Heart left ventricle (tissue), 16 donors: Measurements from ENCODE around the gene APEH. TPM values are rescaled to one million over a fixed set of nuclear protein-coding genes. Genes with fewer than 3 reads are reported as not detected.

Source experiments
- ATAC-seq, 4 donors: fragments of 200-7000 bp; cut with Tn5 transposase; one replicate each; pipeline ENCODE4 v1.9.1; 2020 to 2022; ENCODE audit warnings: moderate library complexity in 4 of 4, mild to moderate bottlenecking in 3 of 4, moderate number of reproducible peaks in 1 of 4
- DNase-seq, 5 donors: peaks; one replicate each; pipeline ENCODE4 v3.0.0-alpha.2; 2020
- H3K27ac ChIP-seq, 12 donors: fragments of 200-600 bp; sonication (generic) in 4 of 12; one replicate each; pipeline versions ENCODE4 v1.5.0 to v1.8.0; 2016 to 2022; ENCODE audit warnings: mild to moderate bottlenecking in 2 of 12
- H3K27me3 ChIP-seq, 9 donors: fragments of 200-600 bp; sonication (generic) in 2 of 9; one replicate each; pipeline versions ENCODE4 v1.5.1 to v1.8.0; 2016 to 2022; ENCODE audit warnings: mild to moderate bottlenecking in 3 of 9
- H3K36me3 ChIP-seq, 9 donors: fragments of 200-600 bp; sonication (generic) in 2 of 9; one replicate each; pipeline versions ENCODE4 v1.5.0 to v1.8.0; 2018 to 2022; ENCODE audit warnings: mild to moderate bottlenecking in 2 of 9
- H3K4me1 ChIP-seq, 12 donors: fragments of 200-600 bp; sonication (generic) in 4 of 12; one replicate each; pipeline versions ENCODE4 v1.5.0 to v1.8.0; 2016 to 2022; ENCODE audit warnings: mild to moderate bottlenecking in 3 of 12
- H3K4me3 ChIP-seq, 12 donors: fragments of 200-600 bp; sonication (generic) in 4 of 12; one replicate each; pipeline versions ENCODE4 v1.5.0 to v1.8.0; 2017 to 2022; ENCODE audit warnings: mild to moderate bottlenecking in 9 of 12, moderate library complexity in 4 of 12
- H3K9me3 ChIP-seq, 12 donors: fragments of 200-600 bp; sonication (generic) in 4 of 12; one replicate each; pipeline versions ENCODE4 v1.5.0 to v1.8.0; 2016 to 2022; ENCODE audit warnings: mild to moderate bottlenecking in 1 of 12
- CTCF ChIP-seq, 12 donors: fragments of 200-600 bp; sonication (generic) in 4 of 12; IDR thresholded peaks; one replicate each; pipeline versions ENCODE4 v1.5.0 to v1.8.0; 2018 to 2022; ENCODE audit warnings: antibody characterized with exemption in 12 of 12, mild to moderate bottlenecking in 5 of 12
- POLR2A ChIP-seq, 2 donors: fragments of 450-650 bp; IDR thresholded peaks; one replicate each; pipeline ENCODE4 v1.6.1; 2017; ENCODE audit warnings: antibody characterized with exemption in 2 of 2, mild to moderate bottlenecking in 2 of 2, moderate library complexity in 2 of 2
- WGBS, 4 donors: extraction: QIAGEN DNeasy Blood & Tissue Kit in 2 of 4; methylation state at CpG; one replicate each; pipeline versions ENCODE4 v1.1.5 to v1.1.7; 2013 to 2018; 5-methylcytosine and 5-hydroxymethylcytosine counted together
- intact Hi-C, 10 donors: fragments of 100-400 bp; cut with DNase I; formaldehyde crosslinking; loops; one replicate each; pipeline versions ENCODE4 v1.11.1 to v1.14.2; 2022
- polyA plus RNA-seq, 2 donors: library from polyadenylated mRNA; stranded (reverse); fragments of 200-250 nt; gene quantifications; one replicate each; pipeline ENCODE4 v1.2.3, GENCODE V29; 2013
- total RNA-seq, 9 donors: library from RNA; depleted of rRNA in 2 of 9; stranded (reverse); fragments of >200 nt in 2 of 9; fragmentation: NEBNext Ultra II Directional in 3 of 9; extraction: Animal tissue kit (Norgen Biotek cat#: 25700) in 3 of 9; gene quantifications; one replicate each; pipeline versions ENCODE4 v1.1.0 to v1.2.4, GENCODE V29; 2016 to 2023
- donor health status: ischemic (EF 13 %, LVEDD 7.1; RV severe dilation, severe dysfunction).
- donor health status: healthy with polysubstance abuse.
- donor health status: DM: no; HTN: yes; CAD: no.
- donor health status: DM: no; HTN: no; CAD: no.
- donor health status: ischemic (EF 25% LVEDD 6.9; RV normal size, moderate dysfunction).
- donor health status: ischemic (EF 25% LVEDD 5.7; RV mildly dilated, moderate dysfunction).
- donor health status: healthy.
- donor health status: DM: yes; HTN: yes; CAD: no.
- donor health status: ischemic (EF 35%, LVEDD 5.7; RV mildly dilated, moderate dysfunction).
- donor health status: nonischemic (EF 11% LVEDD 7.7; RV severe dilation, severe dysfunction).
- donor health status: DM: yes; HTN: yes; CAD: no.
- donor health status: PGD.
- donor health status: ischemic (EF 29% LVEDD 5.4; RV normal size, mild dysfunction).
- donor health status: nonischemic (EF 23%, LVEDD 6.1; RV moderate dilation, normal function).

APEH gene
- total and polyA plus RNA-seq, 11 donors, result 18.3 to 136 (median 102) TPM

GRCh38 chr3:49662720-49663413 lies 11.3 kb upstream of the APEH start:
- Histone ChIP-seq H3K4me3 (no peak overlapping the region), H3K4me1 (peaks cover 0 to 9% (median 0%) of the 10 kb centered on the region in 12 donors), H3K27me3 (no peaks in the 10 kb centered on the region), H3K36me3 (no peaks in the 10 kb centered on the region), H3K9me3 (no peaks in the 10 kb centered on the region), H3K27ac (no peak overlapping the region)
- 94 to 98% (median 95%) methylated on average over 12 to 34 of the region's 34 CpGs for WGBS, 4 donors
- DNase-seq (no peak), ATAC-seq (no peak)
- TF ChIP-seq POLR2A (IDR thresholded peaks at IDR 0.05), result no peak
- intact Hi-C loops, result no loop called here

DNA sequence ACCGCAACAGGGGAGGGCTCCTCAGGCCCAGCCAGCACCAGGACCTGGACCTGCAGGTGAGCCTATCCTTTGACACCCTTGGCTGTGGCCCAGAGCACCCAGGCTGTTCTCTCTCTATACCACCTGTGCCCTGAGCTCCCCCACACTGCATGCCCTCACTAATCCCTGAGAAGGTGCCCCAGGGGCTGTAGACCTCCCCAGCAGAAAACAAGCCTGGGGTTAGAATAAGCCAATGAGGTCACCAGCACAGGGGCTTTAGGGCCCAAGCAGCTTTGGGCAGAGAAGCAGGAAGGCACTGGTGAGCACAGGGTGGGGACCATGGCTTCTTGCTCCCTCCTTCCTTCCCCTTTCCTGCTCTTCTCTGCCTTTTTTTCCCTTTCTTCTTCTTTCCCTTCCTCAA lies 10.3 kb upstream of the APEH start:
- DNase-seq (no peak), ATAC-seq (no peak)
- intact Hi-C loops, result no loop called here
- Histone ChIP-seq H3K9me3 (no peaks in the 10 kb centered on the region), H3K4me1 (peaks cover 0 to 9% (median 0%) of the 10 kb centered on the region in 12 donors), H3K27me3 (no peaks in the 10 kb centered on the region), H3K36me3 (no peaks in the 10 kb centered on the region), H3K27ac (no peak overlapping the region), H3K4me3 (no peak overlapping the region)
- no peak for TF ChIP-seq CTCF (IDR thresholded peaks at IDR 0.05)
- 97 to 100% (median 100%) methylated on average over 1 of the region's 1 CpG for WGBS, 4 donors

DNA sequence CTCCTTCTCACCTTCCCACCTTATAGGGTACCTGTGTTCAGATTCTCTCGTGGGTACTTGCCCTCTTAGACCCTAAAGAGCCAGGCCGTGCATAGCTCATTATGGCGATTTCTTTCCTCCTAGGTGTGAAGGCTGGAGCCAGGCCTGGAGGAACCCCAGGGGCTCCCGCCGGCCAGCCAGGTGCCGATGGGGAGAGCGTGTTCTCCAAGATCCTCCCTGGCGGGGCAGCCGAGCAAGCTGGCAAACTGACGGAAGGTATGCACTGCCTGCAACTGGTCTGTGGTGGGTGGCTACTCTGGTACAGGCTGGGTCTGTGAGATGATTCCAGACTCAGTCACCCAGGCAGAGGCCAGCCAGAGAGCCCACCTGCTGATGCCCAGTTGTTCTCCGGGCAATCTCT lies 9.9 kb upstream of the APEH start:
- Histone ChIP-seq H3K27ac (no peak overlapping the region), H3K9me3 (no peaks in the 10 kb centered on the region), H3K27me3 (no peaks in the 10 kb centered on the region), H3K4me3 (no peak overlapping the region), H3K36me3 (no peaks in the 10 kb centered on the region), H3K4me1 (peaks cover 0 to 9% (median 0%) of the 10 kb centered on the region in 12 donors)
- TF ChIP-seq POLR2A (IDR thresholded peaks at IDR 0.05), result no peak
- TF ChIP-seq CTCF (IDR thresholded peaks at IDR 0.05), result no peak
- 84 to 98% (median 88%) methylated on average over 8 to 11 of the region's 11 CpGs for WGBS, 4 donors
- intact Hi-C loops, result no loop called here
- ATAC-seq, result no peak
- no peak for DNase-seq

GRCh38 chr3:49665822-49666519 lies 8.2 kb upstream of the APEH start:
- no peak overlapping the region for H3K4me3 ChIP-seq
- WGBS, 4 donors, result 78 to 93% (median 89%) methylated on average over 6 of the region's 6 CpGs
- H3K27ac ChIP-seq, result no peak overlapping the region
- no peak for TF ChIP-seq POLR2A (IDR thresholded peaks at IDR 0.05)
- no peak for TF ChIP-seq CTCF (IDR thresholded peaks at IDR 0.05)
- DNase-seq (no peak), ATAC-seq (peak in 1 of 4 donors; percentile 23)
- peaks cover 0 to 9% (median 0%) of the 10 kb centered on the region in 12 donors for H3K4me1 ChIP-seq
- no peaks in the 10 kb centered on the region for H3K36me3 ChIP-seq
- no peaks in the 10 kb centered on the region for H3K9me3 ChIP-seq
- intact Hi-C loops, result no loop called here
- no peaks in the 10 kb centered on the region for H3K27me3 ChIP-seq
